Spleen (tissue), 11 donors: ENCODE results near the gene RIMBP2. TPM values are rescaled to one million over a fixed set of nuclear protein-coding genes. Genes with fewer than 3 reads are reported as not detected.

Source experiments
- DNase-seq: peaks from one replicate; pipeline ENCODE4 v3.0.0-alpha.2; 2020
- H3K27ac ChIP-seq, 8 donors: fragments of 200-600 bp; sonication (generic) in 7 of 8; 1 replicate in 4 of 8; 2 replicates in 4 of 8; pipeline versions ENCODE4 v1.5.0 to v1.8.0; 2016 to 2021; ENCODE audit warnings: inconsistent platforms in 4 of 8, mild to moderate bottlenecking in 4 of 8, moderate library complexity in 1 of 8
- H3K27me3 ChIP-seq, 7 donors: fragments of 200-600 bp; sonication (generic) in 6 of 7; replicated peaks in 1 of 7; 1 replicate in 4 of 7; 2 replicates in 3 of 7; pipeline versions ENCODE4 v1.5.0 to v1.8.0; 2016 to 2021; ENCODE audit warnings: inconsistent platforms in 3 of 7, mild to moderate bottlenecking in 1 of 7
- H3K36me3 ChIP-seq, 6 donors: fragments of 200-600 bp; sonication (generic) in 5 of 6; 1 replicate in 4 of 6; 2 replicates in 2 of 6; pipeline versions ENCODE4 v1.5.0 to v1.8.0; 2016 to 2021; ENCODE audit warnings: inconsistent platforms in 2 of 6
- H3K4me1 ChIP-seq, 6 donors: fragments of 200-600 bp; sonication (generic) in 5 of 6; 1 replicate in 3 of 6; 2 replicates in 3 of 6; pipeline versions ENCODE4 v1.5.0 to v1.8.0; 2016 to 2021; ENCODE audit warnings: inconsistent platforms in 3 of 6
- H3K4me3 ChIP-seq, 8 donors: fragments of 200-600 bp; sonication (generic) in 7 of 8; 1 replicate in 4 of 8; 2 replicates in 4 of 8; pipeline versions ENCODE4 v1.5.0 to v1.8.0; 2016 to 2021; ENCODE audit warnings: inconsistent platforms in 4 of 8, mild to moderate bottlenecking in 4 of 8, moderate library complexity in 2 of 8
- H3K9me3 ChIP-seq, 8 donors: fragments of 200-600 bp; sonication (generic) in 7 of 8; 1 replicate in 4 of 8; 2 replicates in 4 of 8; pipeline versions ENCODE4 v1.5.0 to v1.8.0; 2016 to 2021; ENCODE audit warnings: inconsistent platforms in 4 of 8
- POLR2A ChIP-seq, 3 donors: fragments of 450-650 bp; IDR thresholded peaks; one replicate each; pipeline ENCODE4 v1.5.1; 2017; ENCODE audit warnings: antibody characterized with exemption in 3 of 3, mild to moderate bottlenecking in 1 of 3
- POLR2AphosphoS5 ChIP-seq, 3 donors: sonication (generic); formaldehyde crosslinking; IDR thresholded peaks; one replicate each; pipeline ENCODE4 v1.5.1; 2017; ENCODE audit warnings: antibody characterized with exemption in 3 of 3
- WGBS, 5 donors: extraction: QIAGEN DNeasy Blood & Tissue Kit in 3 of 5; methylation state at CpG; one replicate each; pipeline versions ENCODE4 v1.1.5 to v1.1.7; 2013 to 2018; 5-methylcytosine and 5-hydroxymethylcytosine counted together
- intact Hi-C: fragments of 100-400 bp; cut with DNase I; formaldehyde crosslinking; loops from one replicate; pipeline ENCODE4 v1.15.0; 2023; ENCODE audit warnings: low total_unique reads
- polyA plus RNA-seq, 3 donors: library from polyadenylated mRNA; stranded (reverse); fragments of 200-250 nt; gene quantifications; one replicate each; pipeline ENCODE4 v1.2.1, GENCODE V29; 2013
- total RNA-seq, 7 donors: library from RNA; depleted of rRNA in 3 of 7; stranded (reverse); fragments of >200 nt in 3 of 7; fragmentation: NEBNext Ultra II Directional in 4 of 7; extraction: Animal tissue kit (Norgen Biotek cat#: 25700) in 4 of 7; gene quantifications; one replicate each; pipeline versions ENCODE4 v1.1.0 to v1.2.1, GENCODE V29; 2016 to 2021
- TF ChIP-seq, protein P1 (sequence below), 11 experiments: fragments of 200-600 bp in 7 of 11; fragments of 450-650 bp in 4 of 11; sonication (generic) in 4 of 11; IDR thresholded peaks in 8 of 11; conservative IDR thresholded peaks in 3 of 11; 1 replicate in 7 of 11; 2 replicates in 4 of 11; pipeline versions ENCODE4 v1.4.0 to v1.8.0; 2016 to 2021; ENCODE audit warnings: antibody characterized with exemption in 11 of 11, inconsistent platforms in 4 of 11, mild to moderate bottlenecking in 1 of 11
- donor health status: healthy with polysubstance abuse.
- donor health status: DM: no; HTN: no; CAD: no; lungs with moderate emphysema.
- donor health status: DM: no; HTN: no; CAD: no.
- donor health status: Bipolar disorder and iron deficiency.
- donor health status: healthy.
- donor health status: DM: no; HTN: no; CAD: no.
- donor health status: DM: yes; HTN: yes; CAD: no.

RIMBP2 gene
- total and polyA plus RNA-seq, 10 donors = 0.05 to 5.2 (median 0.95) TPM

GRCh38 chr12:130611026-130611905 is 104.8 kb downstream of the RIMBP2 start:
- Histone ChIP-seq H3K4me1 (no peaks in the 10 kb centered on the region), H3K4me3 (no peak overlapping the region), H3K27me3 (no peaks in the 10 kb centered on the region), H3K36me3 (no peaks in the 10 kb centered on the region), H3K27ac (no peak overlapping the region), H3K9me3 (no peaks in the 10 kb centered on the region)
- TF ChIP-seq, protein P1, sequence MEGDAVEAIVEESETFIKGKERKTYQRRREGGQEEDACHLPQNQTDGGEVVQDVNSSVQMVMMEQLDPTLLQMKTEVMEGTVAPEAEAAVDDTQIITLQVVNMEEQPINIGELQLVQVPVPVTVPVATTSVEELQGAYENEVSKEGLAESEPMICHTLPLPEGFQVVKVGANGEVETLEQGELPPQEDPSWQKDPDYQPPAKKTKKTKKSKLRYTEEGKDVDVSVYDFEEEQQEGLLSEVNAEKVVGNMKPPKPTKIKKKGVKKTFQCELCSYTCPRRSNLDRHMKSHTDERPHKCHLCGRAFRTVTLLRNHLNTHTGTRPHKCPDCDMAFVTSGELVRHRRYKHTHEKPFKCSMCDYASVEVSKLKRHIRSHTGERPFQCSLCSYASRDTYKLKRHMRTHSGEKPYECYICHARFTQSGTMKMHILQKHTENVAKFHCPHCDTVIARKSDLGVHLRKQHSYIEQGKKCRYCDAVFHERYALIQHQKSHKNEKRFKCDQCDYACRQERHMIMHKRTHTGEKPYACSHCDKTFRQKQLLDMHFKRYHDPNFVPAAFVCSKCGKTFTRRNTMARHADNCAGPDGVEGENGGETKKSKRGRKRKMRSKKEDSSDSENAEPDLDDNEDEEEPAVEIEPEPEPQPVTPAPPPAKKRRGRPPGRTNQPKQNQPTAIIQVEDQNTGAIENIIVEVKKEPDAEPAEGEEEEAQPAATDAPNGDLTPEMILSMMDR (IDR thresholded peaks at IDR 0.05 in 8 of 11, conservative IDR thresholded peaks at IDR 0.05 in 3 of 11) = no peak
- TF ChIP-seq POLR2A (IDR thresholded peaks at IDR 0.05) = no peak
- TF ChIP-seq POLR2AphosphoS5 (IDR thresholded peaks at IDR 0.05) = no peak
- DNase-seq = no peak
- intact Hi-C loops = no loop called here
- WGBS, 5 donors = 87 to 91% (median 89%) methylated on average over 34 to 39 of the region's 39 CpGs

GRCh38 chr12:130609966-130610365 is 106.1 kb downstream of the RIMBP2 start:
- no peaks in the 10 kb centered on the region for H3K36me3 ChIP-seq
- no peaks in the 10 kb centered on the region for H3K27me3 ChIP-seq
- TF ChIP-seq POLR2AphosphoS5 (IDR thresholded peaks at IDR 0.05) (no peak), POLR2A (IDR thresholded peaks at IDR 0.05) (no peak)
- TF ChIP-seq, protein P1 (IDR thresholded peaks at IDR 0.05 in 8 of 11, conservative IDR thresholded peaks at IDR 0.05 in 3 of 11) = no peak
- DNase-seq = no peak
- intact Hi-C loops = no loop called here
- no peaks in the 10 kb centered on the region for H3K4me1 ChIP-seq
- no peak overlapping the region for H3K27ac ChIP-seq
- no peaks in the 10 kb centered on the region for H3K9me3 ChIP-seq
- 72 to 78% (median 77%) methylated on average over 10 to 11 of the region's 11 CpGs for WGBS, 5 donors
- no peak overlapping the region for H3K4me3 ChIP-seq

GRCh38 chr12:130608831-130609230 is 107.3 kb downstream of the RIMBP2 start:
- no peak for DNase-seq
- H3K36me3 ChIP-seq = no peaks in the 10 kb centered on the region
- no peaks in the 10 kb centered on the region for H3K9me3 ChIP-seq
- H3K4me3 ChIP-seq = no peak overlapping the region
- intact Hi-C loops = no loop called here
- WGBS, 5 donors = 81 to 86% (median 83%) methylated on average over 7 of the region's 7 CpGs
- H3K27ac ChIP-seq = no peak overlapping the region
- TF ChIP-seq, protein P1 (IDR thresholded peaks at IDR 0.05 in 8 of 11, conservative IDR thresholded peaks at IDR 0.05 in 3 of 11) = no peak
- TF ChIP-seq POLR2AphosphoS5 (IDR thresholded peaks at IDR 0.05) (no peak), POLR2A (IDR thresholded peaks at IDR 0.05) (no peak)
- no peaks in the 10 kb centered on the region for H3K27me3 ChIP-seq
- H3K4me1 ChIP-seq = no peaks in the 10 kb centered on the region

GRCh38 chr12:130608132-130608531 is 108.0 kb downstream of the RIMBP2 start:
- Histone ChIP-seq H3K4me1 (no peaks in the 10 kb centered on the region), H3K27me3 (no peaks in the 10 kb centered on the region), H3K36me3 (no peaks in the 10 kb centered on the region), H3K4me3 (no peak overlapping the region), H3K9me3 (no peaks in the 10 kb centered on the region), H3K27ac (no peak overlapping the region)
- intact Hi-C loops = no loop called here
- no peak for TF ChIP-seq POLR2AphosphoS5 (IDR thresholded peaks at IDR 0.05)
- 47 to 56% (median 48%) methylated on average over 5 of the region's 5 CpGs for WGBS, 5 donors
- DNase-seq = no peak
